Tibial nerve (tissue), 4 donors: Measurements from ENCODE around the gene MGLL. TPM values are rescaled to one million over a fixed set of nuclear protein-coding genes. Genes with fewer than 3 reads are reported as not detected.
A peak's percentile ranks its signal among the peaks of the same experiment; 100 is the strongest.

ENCODE experiments used
- DNase-seq, 2 donors: peaks; one replicate each; pipeline ENCODE4 v3.0.0-alpha.2; 2019; ENCODE audit warnings: low spot score in 2 of 2
- H3K27ac ChIP-seq, 4 donors: fragments of 200-600 bp; sonication (generic) in 3 of 4; one replicate each; pipeline ENCODE4 v1.5.1; 2017 to 2019; ENCODE audit warnings: mild to moderate bottlenecking in 1 of 4
- H3K27me3 ChIP-seq, 2 donors: fragments of 200-600 bp; sonication (generic) in 1 of 2; one replicate each; pipeline versions ENCODE4 v1.5.1 to v1.6.0; 2017 to 2019
- H3K36me3 ChIP-seq, 3 donors: fragments of 200-600 bp; sonication (generic); one replicate each; pipeline ENCODE4 v1.5.1; 2018 to 2019
- H3K4me1 ChIP-seq, 4 donors: fragments of 200-600 bp; sonication (generic) in 3 of 4; one replicate each; pipeline ENCODE4 v1.5.1; 2017 to 2019
- H3K4me3 ChIP-seq, 4 donors: fragments of 200-600 bp; sonication (generic) in 3 of 4; one replicate each; pipeline ENCODE4 v1.5.1; 2017 to 2019; ENCODE audit warnings: mild to moderate bottlenecking in 1 of 4, moderate library complexity in 1 of 4
- H3K9me3 ChIP-seq, 4 donors: fragments of 200-600 bp; sonication (generic) in 3 of 4; one replicate each; pipeline ENCODE4 v1.5.1; 2017 to 2019
- EP300 ChIP-seq, 2 donors: sonication (generic); formaldehyde crosslinking; IDR thresholded peaks; one replicate each; pipeline ENCODE4 v1.6.1; 2017; ENCODE audit warnings: antibody characterized with exemption in 2 of 2, mild to moderate bottlenecking in 1 of 2
- POLR2A ChIP-seq, 2 donors: fragments of 450-650 bp; IDR thresholded peaks; one replicate each; pipeline ENCODE4 v1.6.1; 2017; ENCODE audit warnings: antibody characterized with exemption in 2 of 2, mild to moderate bottlenecking in 2 of 2, moderate library complexity in 2 of 2
- WGBS, 2 donors: methylation state at CpG; one replicate each; pipeline ENCODE4 v1.1.5; 2018; 5-methylcytosine and 5-hydroxymethylcytosine counted together
- total RNA-seq, 4 donors: library from RNA; depleted of rRNA; stranded (reverse); fragments of >200 nt; gene quantifications; one replicate each; pipeline ENCODE4 v1.1.0, GENCODE V29; 2016
- TF ChIP-seq, protein P1 (sequence below), 5 experiments: fragments of 200-600 bp in 3 of 5; fragments of 450-650 bp in 2 of 5; sonication (generic) in 3 of 5; IDR thresholded peaks; one replicate each; pipeline ENCODE4 v1.5.1; 2016 to 2019; ENCODE audit warnings: antibody characterized with exemption in 5 of 5, mild to moderate bottlenecking in 3 of 5, moderate library complexity in 2 of 5

The MGLL gene
- total RNA-seq, 4 donors from 2014 or later = 67.5 to 96.6 (median 86.1) TPM

DNA sequence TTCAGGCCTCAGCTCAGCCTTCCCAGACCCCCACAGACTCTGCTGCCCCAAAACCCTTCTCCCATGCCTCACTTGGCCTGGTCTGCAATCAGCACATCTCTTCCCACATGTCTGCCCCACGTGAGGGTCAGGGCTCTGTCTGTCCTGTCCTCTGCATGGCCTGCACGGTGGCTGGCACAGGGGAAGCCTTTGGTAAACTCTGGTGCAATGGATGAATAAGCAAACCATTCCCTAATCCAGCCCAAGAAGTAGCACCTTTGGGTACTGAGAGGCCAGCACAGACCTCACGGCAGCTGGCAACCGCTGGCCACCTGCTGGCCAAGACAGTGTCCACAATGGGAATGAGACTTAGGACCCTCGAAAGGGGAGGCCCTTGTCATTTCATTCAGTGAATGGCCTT is 121.9 kb downstream of the MGLL start:
- no peak for DNase-seq
- no peak for TF ChIP-seq EP300 (IDR thresholded peaks at IDR 0.05)
- TF ChIP-seq POLR2A (IDR thresholded peaks at IDR 0.05) = no peak
- TF ChIP-seq, protein P1, sequence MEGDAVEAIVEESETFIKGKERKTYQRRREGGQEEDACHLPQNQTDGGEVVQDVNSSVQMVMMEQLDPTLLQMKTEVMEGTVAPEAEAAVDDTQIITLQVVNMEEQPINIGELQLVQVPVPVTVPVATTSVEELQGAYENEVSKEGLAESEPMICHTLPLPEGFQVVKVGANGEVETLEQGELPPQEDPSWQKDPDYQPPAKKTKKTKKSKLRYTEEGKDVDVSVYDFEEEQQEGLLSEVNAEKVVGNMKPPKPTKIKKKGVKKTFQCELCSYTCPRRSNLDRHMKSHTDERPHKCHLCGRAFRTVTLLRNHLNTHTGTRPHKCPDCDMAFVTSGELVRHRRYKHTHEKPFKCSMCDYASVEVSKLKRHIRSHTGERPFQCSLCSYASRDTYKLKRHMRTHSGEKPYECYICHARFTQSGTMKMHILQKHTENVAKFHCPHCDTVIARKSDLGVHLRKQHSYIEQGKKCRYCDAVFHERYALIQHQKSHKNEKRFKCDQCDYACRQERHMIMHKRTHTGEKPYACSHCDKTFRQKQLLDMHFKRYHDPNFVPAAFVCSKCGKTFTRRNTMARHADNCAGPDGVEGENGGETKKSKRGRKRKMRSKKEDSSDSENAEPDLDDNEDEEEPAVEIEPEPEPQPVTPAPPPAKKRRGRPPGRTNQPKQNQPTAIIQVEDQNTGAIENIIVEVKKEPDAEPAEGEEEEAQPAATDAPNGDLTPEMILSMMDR (IDR thresholded peaks at IDR 0.05) = no peak
- peak overlapping the region in 1 of 4 donors; percentile 26 for H3K27ac ChIP-seq
- peaks cover 0 to 9% (median 0%) of the 10 kb centered on the region in 3 donors for H3K36me3 ChIP-seq
- H3K9me3 ChIP-seq = no peaks in the 10 kb centered on the region
- H3K4me1 ChIP-seq = peaks cover 4 to 73% (median 30%) of the 10 kb centered on the region in 4 donors
- WGBS, 2 donors = 62 to 79% methylated on average over 3 to 4 of the region's 5 CpGs
- H3K4me3 ChIP-seq = no peak overlapping the region
- no peaks in the 10 kb centered on the region for H3K27me3 ChIP-seq

DNA sequence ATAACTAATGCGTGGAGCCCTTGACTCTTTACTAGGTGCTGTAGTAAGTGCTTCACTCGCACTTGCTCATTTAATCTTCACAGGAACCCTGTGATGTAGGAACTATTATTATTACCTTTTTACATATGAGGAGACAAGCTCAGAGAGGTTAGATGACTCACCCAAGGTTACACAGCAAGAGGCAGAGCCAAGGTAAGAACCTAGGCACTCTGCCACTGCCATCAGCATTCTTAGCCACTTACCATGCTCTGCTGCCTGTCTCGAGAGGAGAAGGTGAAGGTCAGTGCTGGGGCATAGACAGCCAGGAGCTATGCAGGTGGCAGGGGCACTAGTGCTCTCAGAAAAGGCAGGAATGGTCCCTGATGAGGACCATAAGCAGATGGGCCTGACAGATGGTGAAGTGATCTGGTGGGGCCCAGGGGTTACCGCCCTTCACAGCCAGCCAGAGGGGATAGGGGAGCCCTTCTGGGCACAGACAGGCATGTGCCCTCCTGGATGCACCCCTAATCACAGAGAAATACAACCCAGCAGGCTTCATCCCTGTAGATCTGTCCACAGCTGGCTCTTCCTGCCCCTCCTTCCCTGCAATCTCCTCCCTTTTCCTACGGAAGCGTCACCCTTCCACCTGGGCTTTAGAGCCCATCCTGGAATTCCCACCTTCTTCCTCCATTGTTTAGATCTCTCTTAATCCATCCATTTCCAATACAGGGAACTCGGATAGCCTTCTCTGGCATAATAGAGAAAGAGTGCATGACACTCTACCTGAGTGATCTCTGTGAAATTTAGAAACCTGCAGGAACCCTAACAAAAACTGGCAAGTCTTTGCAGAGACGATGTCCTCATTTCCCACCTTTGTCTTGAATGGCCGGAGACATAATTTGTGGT is 122.7 kb downstream of the MGLL start:
- no peak overlapping the region for H3K4me3 ChIP-seq
- no peaks in the 10 kb centered on the region for H3K9me3 ChIP-seq
- H3K4me1 ChIP-seq = peaks cover 4 to 73% (median 30%) of the 10 kb centered on the region in 4 donors
- peak overlapping the region in 1 of 4 donors; percentile 87 for H3K27ac ChIP-seq
- peaks cover 0 to 2% (median 0%) of the 10 kb centered on the region in 3 donors for H3K36me3 ChIP-seq
- no peaks in the 10 kb centered on the region for H3K27me3 ChIP-seq
- no peak for DNase-seq
- TF ChIP-seq EP300 (IDR thresholded peaks at IDR 0.05) = no peak
- TF ChIP-seq POLR2A (IDR thresholded peaks at IDR 0.05) = no peak
- TF ChIP-seq, protein P1 (IDR thresholded peaks at IDR 0.05) = no peak
- 81 to 83% methylated on average over 9 of the region's 9 CpGs for WGBS, 2 donors

DNA sequence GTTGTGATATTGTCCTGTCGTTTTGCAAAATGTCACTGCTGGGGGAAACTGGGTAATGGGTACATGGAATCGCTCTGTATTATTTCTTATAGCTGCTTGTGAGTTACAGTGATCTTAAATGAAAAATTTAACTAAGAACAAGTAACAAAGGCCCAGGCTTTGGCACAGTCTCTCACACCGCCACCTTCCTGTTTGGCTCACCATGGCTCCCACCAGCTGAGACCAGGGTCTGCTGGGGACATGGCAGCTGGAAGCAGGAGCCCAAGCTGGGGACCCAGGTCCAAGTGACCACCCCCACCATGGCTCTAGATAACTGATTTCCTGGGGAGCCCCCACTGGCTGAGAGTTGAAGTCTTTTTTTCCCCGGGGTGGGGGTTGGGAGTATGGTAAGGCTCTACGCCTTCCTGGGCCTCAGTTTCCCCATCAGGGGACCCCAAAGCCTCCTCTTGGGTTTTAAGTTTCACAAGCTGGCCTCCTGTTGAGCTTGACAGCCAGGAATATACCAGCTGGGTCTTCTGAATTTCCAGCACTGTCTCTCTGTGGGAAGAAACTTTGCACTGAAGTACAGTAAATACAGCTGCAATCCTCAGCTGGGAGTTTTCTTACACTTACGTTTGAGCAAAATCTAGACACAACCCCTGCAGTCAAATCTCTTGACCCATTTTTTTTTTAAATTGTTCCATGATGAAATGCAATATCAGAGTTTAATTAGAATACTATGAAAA is 123.5 kb downstream of the MGLL start:
- Histone ChIP-seq H3K27me3 (no peaks in the 10 kb centered on the region), H3K27ac (peak overlapping the region in 3 of 4 donors; percentile 76 to 87 (median 84)), H3K4me3 (no peak overlapping the region), H3K4me1 (peaks cover 4 to 73% (median 30%) of the 10 kb centered on the region in 4 donors), H3K36me3 (peaks cover 0 to 4% (median 0%) of the 10 kb centered on the region in 3 donors), H3K9me3 (no peaks in the 10 kb centered on the region)
- whole genome bisulfite sequencing, 2 donors = 62 to 79% methylated on average over 6 of the region's 6 CpGs
- TF ChIP-seq EP300 (IDR thresholded peaks at IDR 0.05) (no peak), POLR2A (IDR thresholded peaks at IDR 0.05) (no peak)
- TF ChIP-seq, protein P1 (IDR thresholded peaks at IDR 0.05) = no peak
- DNase-seq = no peak

DNA sequence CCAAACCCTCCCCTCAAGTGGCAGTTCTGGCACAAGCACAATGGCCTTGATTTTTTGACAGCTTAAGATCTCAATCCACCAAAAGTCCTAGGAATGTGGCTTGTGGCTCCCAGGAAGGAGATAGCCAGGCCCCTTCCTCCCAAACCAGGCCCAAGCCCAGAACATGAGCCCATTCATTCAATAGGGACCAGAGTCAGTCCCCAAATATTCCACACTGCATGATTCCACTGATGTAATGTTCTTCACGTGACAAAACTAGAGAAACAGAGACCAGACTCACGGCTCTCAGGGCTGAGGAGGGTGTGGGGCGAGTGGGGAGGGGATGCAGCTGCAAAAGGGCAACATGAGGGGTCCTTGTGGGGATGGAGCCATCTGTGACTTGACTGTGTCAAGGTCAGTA is 124.0 kb downstream of the MGLL start:
- Histone ChIP-seq H3K36me3 (peaks cover 0 to 10% (median 0%) of the 10 kb centered on the region in 3 donors), H3K27me3 (no peaks in the 10 kb centered on the region), H3K9me3 (no peaks in the 10 kb centered on the region), H3K4me3 (no peak overlapping the region), H3K4me1 (peaks cover 4 to 75% (median 30%) of the 10 kb centered on the region in 4 donors), H3K27ac (peak overlapping the region; percentile 50 to 87 (median 80))
- TF ChIP-seq, protein P1 (IDR thresholded peaks at IDR 0.05) = no peak
- TF ChIP-seq POLR2A (IDR thresholded peaks at IDR 0.05) (no peak), EP300 (IDR thresholded peaks at IDR 0.05) (no peak)
- WGBS, 2 donors = 44 to 57% methylated on average over 3 of the region's 3 CpGs
- DNase-seq = no peak
